Lower leg skin (tissue), 4 donors: ENCODE data around the gene GREM1. TPM values are rescaled to one million over a fixed set of nuclear protein-coding genes. Genes with fewer than 3 reads are reported as not detected.

Experiments used
- DNase-seq, 2 donors: peaks; one replicate each; pipeline ENCODE4 v3.0.0-alpha.2; 2019; ENCODE audit warnings: low spot score in 2 of 2
- H3K4me3 ChIP-seq: fragments of 200-600 bp; sonication (generic); 2 replicates; pipeline ENCODE4 v1.5.1; 2017; ENCODE audit warnings: mild to moderate bottlenecking, low read depth; ENCODE audit not compliant: poor library complexity, severe bottlenecking
- CTCF ChIP-seq, 3 donors: fragments of 450-650 bp; IDR thresholded peaks; one replicate each; pipeline ENCODE4 v1.5.1; 2016; ENCODE audit warnings: antibody characterized with exemption in 3 of 3, mild to moderate bottlenecking in 3 of 3, moderate library complexity in 2 of 3
- POLR2A ChIP-seq, 2 donors: fragments of 450-650 bp; IDR thresholded peaks; one replicate each; pipeline ENCODE4 v1.6.1; 2016 to 2017; ENCODE audit warnings: antibody characterized with exemption in 2 of 2, mild to moderate bottlenecking in 1 of 2, moderate library complexity in 1 of 2
- WGBS, 2 donors: methylation state at CpG; one replicate each; pipeline ENCODE4 v1.1.5; 2018; 5-methylcytosine and 5-hydroxymethylcytosine counted together
- intact Hi-C: fragments of 100-400 bp; cut with DNase I; formaldehyde crosslinking; loops from one replicate; pipeline ENCODE4 v1.15.0; 2023; ENCODE audit warnings: low total_unique reads
- total RNA-seq, 4 donors: library from RNA; depleted of rRNA; stranded (reverse); fragments of >200 nt; gene quantifications; one replicate each; pipeline ENCODE4 v1.1.0, GENCODE V29; 2016

GREM1 gene
- total RNA-seq, 4 donors from 2014 or later = 1.2 to 5.5 (median 2.4) TPM

- WGBS, 2 donors = 3% methylated on average over 23 to 40 of the region's 60 CpGs
- H3K4me3 ChIP-seq = peak overlapping the region; percentile 3
- no peak for DNase-seq
- no peak for TF ChIP-seq POLR2A (IDR thresholded peaks at IDR 0.05)
- TF ChIP-seq CTCF (IDR thresholded peaks at IDR 0.05) = no peak
- intact Hi-C loops = no loop called here
Measured at GRCh38 chr15:32718227-32718820, 520 bp downstream of the GREM1 start.

- intact Hi-C loops = no loop called here
- H3K4me3 ChIP-seq = peak overlapping the region; percentile 3
- 4 to 5% methylated on average over 28 to 70 of the region's 70 CpGs for WGBS, 2 donors
- TF ChIP-seq CTCF (IDR thresholded peaks at IDR 0.05) (no peak), POLR2A (IDR thresholded peaks at IDR 0.05) (no peak)
- no peak for DNase-seq
Measured at GRCh38 chr15:32718821-32719716, 1.3 kb downstream of the GREM1 start.

GRCh38 chr15:32721596-32721995 lies 3.8 kb downstream of the GREM1 start:
- TF ChIP-seq CTCF (IDR thresholded peaks at IDR 0.05) = no peak
- TF ChIP-seq POLR2A (IDR thresholded peaks at IDR 0.05) = no peak
- H3K4me3 ChIP-seq = no peak overlapping the region
- WGBS, 2 donors = 73 to 76% methylated on average over 6 of the region's 6 CpGs
- intact Hi-C loops = no loop called here
- DNase-seq = no peak

GRCh38 chr15:32722136-32722535 lies 4.3 kb downstream of the GREM1 start:
- H3K4me3 ChIP-seq = no peak overlapping the region
- no peak for TF ChIP-seq POLR2A (IDR thresholded peaks at IDR 0.05)
- intact Hi-C loops = no loop called here
- no peak for DNase-seq

GRCh38 chr15:32723171-32723948 lies 5.6 kb downstream of the GREM1 start:
- no peak for DNase-seq
- intact Hi-C loops = no loop called here
- no peak for TF ChIP-seq POLR2A (IDR thresholded peaks at IDR 0.05)
- no peak for TF ChIP-seq CTCF (IDR thresholded peaks at IDR 0.05)
- no peak overlapping the region for H3K4me3 ChIP-seq
- 76 to 83% methylated on average over 2 of the region's 2 CpGs for WGBS, 2 donors
